Suppressor macrophage treated with lipopolysaccharide for 4 hours (primary cell): ENCODE results near the gene PDZRN3.
A peak's percentile ranks its signal among the peaks of the same experiment; 100 is the strongest.

Source experiments
- DNase-seq: peaks from one replicate; pipeline ENCODE4 v3.0.0-alpha.2; 2020

The PDZRN3 gene

DNA sequence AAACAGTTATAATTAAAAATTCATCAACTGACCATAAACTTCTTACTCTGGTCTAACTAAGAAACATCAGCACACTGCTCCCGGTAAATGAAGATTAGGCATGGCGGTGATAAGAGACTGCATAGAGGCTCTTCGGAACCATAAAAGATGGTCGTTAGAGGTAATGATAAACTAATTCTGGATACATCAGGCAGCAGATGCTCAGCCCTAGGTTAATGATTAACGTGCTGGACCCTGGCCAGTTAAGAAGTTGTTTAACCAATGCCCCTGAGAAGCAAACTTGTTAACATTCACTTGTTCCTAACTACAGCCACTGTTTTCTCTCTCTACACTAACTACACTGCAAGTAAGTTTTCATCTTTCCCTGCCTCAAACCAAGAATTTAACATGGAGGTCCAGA is 111.5 kb downstream of the PDZRN3 start:
- no peak for DNase-seq

DNA sequence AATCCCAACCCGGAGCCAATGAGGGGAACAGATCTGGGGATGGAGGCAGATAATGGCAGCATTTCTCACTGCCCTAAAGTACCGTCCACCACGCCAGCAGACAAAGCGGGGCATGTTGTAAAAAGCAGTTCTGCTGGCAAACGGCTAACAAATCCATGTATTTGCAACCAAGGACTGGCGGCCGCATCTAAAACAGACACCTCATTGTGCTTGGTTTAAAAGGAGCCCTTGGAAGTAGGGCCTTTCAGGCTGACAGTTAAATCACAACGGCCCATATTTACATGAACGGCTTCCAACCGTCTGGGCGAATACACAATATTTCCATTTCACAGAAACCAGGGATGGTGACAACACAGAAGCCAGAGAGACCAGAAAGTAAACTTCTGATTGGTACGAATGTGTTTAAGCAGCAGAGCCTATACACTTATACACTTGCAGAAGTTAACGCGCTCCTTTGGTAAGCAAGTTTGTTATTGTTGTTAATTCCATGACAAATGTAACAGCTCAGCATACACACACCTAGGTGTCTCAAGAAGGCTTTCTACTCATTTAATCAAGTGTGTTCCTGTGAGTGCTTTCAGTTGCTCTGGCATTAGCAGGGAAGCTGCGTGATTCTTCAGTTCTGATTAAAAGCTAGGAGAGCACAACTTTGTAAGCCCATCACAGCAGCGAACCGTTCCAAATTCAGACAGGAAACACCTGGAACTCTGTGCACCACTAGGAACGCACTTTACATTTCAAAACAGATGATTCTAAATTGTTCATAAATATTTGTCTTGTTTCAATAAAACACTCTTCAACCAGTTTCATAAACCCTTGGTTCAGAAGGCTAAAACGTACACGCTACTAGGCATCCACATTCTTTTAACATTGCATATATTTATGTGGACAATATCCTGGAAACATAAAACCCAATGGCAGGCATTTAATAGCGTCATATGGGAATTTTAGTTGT is 112.9 kb downstream of the PDZRN3 start:
- no peak for DNase-seq

DNA sequence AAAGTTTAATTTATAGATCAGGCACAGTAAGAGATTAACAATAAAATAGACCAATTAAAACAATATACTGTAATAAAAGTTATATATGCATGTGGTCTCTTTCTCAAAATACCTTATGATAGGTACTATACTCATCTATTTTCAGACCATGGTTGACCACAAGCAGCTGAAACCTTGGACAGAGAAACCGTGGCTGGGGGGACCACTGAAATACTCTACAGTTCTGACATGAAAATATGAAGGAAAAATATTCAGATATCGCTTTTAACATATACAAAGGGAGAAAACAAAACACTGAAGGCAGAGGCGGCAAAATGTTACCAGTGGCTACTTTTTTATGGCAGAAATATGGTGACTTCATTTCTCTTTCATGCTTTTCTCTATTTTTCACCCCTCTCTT is 114.0 kb downstream of the PDZRN3 start:
- DNase-seq: no peak

DNA sequence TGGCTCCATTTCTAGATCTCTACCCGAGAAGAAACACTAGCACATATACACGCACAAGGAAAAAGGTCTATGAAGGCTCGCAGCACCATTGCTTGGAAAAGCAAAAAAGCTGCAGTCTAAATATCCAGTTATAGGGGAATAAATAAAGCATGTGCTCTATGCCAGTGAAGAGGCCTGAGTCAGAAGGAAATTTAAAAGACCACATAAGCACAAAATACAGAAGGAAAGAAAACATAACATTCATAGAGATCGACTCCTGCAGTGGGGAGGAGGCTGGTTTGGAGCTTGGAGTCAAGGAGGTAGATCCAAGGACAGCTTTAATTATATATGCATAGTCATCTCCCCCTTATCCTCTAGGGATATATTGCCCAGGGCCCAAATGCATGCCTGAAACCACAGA is 114.4 kb downstream of the PDZRN3 start:
- DNase-seq: no peak

DNA sequence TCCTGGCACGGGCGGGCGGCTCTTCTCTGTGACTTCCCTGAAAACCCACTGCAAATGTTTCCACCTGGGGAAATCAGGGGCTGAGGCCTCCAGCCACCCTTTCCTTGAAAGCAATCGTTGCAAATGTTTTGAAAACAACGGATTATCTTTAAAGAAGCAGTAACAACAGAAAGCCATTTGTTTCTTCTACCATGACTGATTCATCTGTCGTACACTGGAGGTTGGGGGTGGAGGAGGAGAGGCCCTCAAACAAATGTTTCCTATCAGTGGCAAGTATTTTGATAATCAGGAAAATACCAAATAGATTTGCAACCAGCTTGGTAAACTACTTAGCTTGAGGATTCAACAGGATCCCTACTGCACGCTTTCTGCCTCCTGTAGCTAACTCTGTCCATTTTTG is 114.9 kb downstream of the PDZRN3 start:
- no peak for DNase-seq

DNA sequence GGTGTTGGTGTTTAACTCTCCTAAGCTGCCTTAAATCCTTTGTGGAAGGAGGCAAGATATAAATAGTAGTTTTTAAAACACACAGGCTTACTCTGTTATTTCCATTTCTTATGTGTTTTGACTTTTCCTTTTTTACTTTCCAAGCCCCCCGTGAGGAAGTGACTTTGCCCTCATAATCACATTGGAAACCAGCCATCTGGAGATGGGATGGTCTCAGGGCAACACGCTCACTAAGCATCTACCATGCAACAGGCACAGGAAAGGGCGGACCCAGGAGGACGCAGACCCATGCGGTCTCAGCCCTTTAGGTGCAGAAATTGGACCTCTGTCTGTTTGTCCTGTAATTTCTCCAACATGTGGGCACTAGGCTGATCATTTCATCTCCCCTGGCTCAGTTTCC is 115.7 kb downstream of the PDZRN3 start:
- DNase-seq: no peak

DNA sequence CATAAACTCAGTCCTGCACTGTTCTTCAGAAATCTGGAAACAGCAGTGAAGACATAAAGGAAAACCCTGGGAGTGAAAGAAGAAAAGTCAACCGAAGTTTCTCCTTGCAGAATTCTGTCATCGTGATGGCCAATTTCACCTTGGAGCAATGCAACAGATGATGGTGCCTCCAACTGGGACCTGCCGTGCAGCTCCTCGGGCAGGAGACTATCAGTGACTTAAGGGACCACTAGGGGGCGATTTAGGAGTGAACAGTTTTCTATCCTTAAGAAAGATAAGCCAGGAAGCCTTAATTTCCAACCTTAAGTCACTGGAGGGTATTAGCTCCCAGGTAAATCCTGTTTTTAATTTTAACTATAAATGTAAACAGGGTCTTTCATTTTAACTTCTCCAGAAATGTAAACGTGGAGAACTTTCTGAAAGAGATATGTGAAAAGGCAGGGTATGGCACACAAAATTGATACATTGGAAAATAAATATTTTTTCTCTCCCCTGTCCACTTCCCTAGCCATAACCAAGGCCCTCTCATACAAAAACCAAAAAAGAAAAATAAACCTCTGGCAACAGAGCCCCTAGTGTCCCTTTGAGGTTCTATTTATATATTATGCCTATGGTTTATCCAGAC is 116.3 kb downstream of the PDZRN3 start:
- DNase-seq: peak; percentile 73

DNA sequence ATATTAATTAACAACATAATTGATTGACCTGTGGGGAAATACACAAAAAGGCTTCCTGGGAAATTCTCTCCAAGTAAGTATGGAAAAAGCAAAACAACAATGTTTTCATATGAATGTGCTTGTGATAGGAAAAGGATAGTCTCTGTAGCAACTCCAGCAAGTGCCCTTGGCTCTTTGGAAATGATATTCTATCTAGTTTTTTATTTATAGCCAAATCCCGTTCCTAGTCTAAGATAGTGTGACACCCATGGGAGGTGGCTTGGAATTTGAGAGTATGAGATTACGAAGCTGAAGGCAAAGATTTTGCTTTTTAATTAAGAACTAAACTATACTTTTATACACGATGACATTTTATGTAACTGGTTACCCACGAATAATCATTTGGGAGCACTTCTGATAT is 119.9 kb downstream of the PDZRN3 start:
- DNase-seq: no peak

DNA sequence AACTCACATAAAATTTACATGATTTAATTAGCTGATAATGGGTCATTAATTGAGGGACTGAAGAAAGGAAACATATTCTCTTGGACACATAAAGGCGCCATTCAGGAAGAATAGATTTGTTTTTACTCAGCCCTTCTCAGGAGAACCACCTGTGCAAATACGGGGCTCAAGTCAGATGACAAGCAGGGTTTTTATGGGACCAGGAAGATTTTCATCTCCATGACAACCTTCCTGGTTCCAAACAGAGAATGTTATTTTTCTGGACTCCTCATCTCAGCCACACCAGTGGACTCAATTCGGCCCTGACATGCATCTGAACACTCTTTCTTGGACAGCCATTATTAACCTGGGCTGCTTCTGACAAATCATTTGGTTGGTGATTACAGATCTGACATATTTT is 120.5 kb downstream of the PDZRN3 start:
- DNase-seq: no peak

DNA sequence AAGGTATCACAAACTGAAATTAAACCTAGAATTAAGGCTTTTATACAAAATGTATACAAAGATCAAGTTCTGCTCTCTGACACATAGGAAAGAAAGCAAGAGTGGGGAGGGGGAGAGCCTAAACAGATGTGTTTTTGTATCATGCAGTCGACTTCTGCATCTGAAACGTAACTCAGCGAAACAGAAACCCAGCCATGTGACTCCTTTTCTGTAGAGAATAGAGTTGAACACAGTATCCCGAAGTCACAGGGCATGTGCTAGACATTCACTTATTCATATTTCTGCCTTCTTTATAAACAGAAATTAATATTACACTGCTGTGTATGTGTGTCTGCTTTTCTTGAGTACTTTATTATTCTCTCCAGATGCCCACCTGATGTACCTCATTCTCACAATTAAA is 121.0 kb downstream of the PDZRN3 start:
- no peak for DNase-seq

DNA sequence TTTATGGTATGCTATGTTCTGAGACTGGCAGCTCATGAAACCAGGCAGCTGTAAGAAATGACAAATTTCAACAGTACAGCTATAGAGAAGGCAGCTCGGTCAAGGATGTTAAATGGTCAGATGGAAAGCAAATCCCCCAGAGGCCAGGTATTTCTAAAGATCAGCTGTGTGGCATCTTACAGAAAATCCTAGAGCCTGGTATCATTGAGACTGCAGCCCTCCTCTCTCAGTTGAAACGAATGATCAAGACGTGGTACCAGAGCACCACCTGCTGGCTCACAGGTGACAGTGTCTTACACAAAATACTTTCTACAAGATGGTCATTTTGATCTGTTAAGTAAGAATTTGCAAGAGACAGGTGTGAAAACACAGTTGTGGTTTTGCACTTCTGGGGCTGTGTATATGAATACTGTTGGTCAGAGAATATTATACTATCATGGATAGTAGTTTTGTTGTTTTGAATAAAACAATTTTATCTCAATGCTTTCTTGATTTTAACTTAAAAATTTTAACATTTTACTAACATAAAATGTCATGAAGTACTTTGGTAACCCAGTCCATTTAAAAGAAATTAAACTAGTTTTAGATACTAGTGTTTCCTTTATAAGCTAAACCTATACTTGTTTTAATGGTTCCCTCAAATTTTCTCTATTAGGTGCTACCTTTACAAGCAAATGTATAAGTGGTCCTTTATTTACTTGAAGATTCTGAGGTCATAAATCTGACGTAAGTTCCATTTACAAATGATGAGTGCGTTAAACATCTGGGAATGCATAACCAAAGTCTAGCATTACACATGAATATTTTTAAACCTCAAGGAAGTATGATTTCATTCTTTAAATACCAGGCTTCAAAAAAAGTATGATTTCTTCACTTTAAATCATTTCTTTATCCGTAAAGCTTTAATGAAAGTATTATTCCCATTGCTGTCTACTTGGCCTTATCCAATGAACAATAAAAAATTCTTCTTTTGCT is 121.8 kb downstream of the PDZRN3 start:
- peak; percentile 51 for DNase-seq

DNA sequence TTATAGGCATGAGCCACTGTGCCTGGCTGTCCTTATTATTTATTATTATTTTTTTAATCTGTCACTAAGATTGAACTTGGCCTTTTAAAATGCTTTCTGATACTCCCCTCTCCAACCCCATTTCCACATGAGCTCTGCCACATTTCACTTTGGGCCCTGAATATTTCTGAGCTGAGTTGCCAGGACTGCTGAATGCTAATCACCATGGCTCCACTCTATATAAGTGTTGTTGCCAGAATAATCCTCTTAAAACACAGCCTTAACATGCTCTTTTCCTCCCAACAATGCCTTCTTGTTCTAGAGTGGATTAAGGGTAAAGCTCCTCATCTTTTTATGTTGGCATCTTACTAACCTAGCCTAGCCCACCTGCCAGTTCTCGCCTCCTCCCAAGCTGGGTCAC is 124.4 kb downstream of the PDZRN3 start:
- no peak for DNase-seq

DNA sequence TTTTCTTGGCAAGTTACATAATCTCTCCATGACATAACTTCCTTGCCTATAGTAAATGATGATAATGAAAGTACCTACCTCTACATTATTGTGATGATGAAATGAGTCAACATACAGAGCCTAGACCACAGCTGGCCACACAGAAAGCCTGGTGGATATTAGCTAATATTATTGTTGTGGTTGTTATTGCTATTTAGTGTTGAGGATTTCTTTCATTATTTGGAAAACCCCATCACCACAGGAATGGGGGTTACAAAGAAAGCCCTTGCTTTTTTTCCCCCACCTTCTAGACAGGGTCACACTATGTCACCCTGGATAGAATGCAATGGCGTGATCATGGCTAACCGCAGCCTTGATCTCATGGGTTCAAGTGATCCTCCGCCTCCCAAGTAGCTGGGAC is 125.0 kb downstream of the PDZRN3 start:
- no peak for DNase-seq

DNA sequence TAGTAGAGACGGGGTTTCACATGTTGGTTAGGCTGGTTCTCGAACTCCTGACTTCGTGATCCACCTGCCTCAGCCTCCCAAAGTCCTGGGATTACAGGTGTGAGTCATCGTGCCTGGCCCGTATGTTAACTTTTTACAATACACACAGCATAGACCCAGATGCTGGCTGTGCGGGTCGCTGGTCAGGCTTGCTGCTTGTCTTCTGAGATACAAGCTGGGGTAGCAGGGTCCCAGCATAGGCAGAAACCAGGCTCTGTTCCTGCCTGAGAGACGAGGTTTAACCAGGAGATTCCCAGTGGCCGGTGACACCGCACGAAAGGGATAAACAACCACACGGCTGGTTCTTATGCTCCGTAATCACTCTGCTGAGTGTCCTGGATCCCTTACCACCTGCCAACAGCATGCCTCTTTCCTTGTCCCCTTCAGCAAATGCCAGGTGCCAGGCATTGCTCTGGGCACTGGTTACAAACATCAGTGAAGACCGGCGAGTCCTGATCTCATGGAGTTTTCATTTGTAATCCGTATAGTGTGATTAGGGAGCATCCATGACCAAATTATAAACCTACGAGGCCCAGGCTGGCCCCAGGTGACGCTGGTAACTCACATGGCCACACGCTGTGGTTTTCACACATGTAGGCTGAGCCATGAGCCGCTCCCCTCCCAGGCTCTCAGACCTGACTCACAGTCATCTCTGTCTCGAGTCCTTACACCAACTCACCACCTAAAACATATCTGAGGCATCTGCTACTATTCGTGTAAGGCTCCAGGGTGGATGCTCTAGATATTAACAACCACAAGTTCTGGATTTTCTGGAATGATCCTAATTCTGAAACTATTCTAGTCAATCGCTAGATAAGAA is 125.7 kb downstream of the PDZRN3 start:
- DNase-seq: no peak

DNA sequence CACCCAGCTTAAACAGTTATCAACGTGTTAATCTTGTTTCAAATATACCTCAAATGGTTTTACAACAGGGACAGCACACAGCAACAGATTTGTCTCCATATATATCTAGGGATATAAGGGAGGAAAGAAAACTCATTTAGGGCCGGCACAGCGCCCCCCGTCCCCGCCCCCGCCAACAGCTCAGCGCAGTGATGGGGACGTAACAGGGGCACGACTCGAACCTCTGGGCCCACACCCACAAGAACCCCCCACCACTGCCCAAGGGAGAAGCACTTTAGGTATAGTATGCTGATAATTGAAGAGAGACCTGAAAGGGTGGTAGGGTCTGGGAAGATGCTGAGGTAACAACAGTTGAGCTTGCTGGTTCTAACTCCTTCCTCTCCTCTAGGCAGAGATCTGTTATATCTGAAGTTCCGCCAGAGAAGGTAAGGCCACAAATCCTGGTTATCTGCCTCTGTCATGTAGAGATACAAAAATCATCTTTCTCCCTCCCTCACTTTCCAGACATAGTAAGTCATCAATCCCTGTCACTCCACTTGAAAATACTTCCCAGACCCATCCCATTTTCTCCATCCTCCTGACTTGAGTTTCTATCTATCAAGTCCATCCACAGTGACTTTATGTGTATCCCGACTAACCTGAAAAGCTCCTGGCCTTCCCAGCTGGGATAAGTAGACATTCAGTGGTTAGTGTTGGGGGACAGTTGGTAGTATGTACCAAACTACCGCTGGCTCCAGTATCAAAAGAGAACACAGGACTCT is 126.9 kb downstream of the PDZRN3 start:
- DNase-seq: no peak

DNA sequence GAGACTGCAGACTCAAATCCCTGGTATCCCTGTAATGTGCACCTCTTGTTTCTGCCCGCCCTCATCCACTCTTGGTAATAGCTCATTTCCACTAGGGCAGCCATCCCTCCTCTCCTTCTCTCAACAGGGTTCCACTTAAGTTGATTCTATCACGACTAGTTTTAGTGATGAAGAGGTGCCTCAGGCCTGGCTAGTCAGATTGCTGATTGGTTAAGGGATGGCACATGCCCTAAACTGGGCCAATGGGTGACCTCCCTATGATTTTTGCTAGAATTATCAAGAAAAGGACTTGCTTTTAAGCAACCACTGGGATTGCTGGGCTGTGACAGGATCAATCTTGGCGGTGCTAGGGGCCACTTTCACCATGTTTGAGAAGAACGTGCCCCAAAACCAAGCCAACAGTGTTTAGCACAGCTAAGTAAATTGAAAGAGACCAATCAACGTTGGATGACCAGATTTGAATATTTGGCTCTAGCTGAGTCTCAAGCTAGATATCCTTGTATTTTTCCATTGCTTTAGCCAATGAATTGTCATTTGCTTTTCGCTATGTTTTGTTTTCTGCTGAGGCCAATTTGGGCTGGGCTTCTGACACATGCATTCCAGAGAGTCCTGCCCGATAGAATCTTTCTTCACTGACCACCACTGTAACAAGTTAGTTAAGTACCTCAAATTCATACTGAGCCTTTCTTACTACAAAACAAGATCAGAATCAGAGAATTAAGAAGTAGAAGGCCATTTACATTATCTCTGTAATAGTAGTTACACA is 131.0 kb downstream of the PDZRN3 start:
- no peak for DNase-seq

DNA sequence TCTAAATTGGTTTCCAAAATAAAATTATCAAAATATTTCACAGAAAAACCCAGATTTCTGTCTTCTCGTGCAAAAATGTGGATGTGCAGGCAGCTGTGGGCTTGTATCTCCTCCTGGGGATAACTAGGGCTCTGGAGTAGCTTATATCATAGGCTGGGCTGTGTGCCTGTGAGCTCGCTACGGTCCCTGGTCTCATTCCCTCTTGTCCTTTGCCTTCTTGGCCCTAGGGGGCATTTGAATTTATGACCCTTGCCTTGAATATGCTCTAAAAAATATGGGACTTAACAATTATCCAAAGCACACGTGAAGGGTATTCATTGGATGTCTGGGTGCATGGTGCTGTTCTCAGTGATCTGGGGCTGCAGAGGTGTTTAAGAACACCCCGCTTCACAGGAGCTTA is 132.6 kb downstream of the PDZRN3 start:
- no peak for DNase-seq

DNA sequence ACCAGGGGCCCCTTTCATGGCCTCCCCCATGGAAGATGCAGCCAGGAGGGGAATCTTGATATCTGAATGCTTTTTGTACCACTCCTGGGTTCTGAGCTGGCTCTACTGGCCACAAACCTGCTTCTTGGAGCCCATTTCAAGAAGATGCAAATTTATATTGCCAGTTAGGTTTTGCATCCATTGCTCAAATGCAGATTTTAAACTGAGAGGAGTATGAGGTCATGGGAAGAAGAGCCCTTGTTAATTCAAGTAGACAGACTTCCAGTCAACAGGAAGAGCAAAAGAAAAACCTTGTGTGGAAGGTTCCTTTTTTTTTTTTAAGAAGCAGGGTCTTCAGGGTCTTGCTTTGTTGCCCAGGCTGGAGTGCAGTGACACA is 133.5 kb downstream of the PDZRN3 start:
- DNase-seq: no peak

DNA sequence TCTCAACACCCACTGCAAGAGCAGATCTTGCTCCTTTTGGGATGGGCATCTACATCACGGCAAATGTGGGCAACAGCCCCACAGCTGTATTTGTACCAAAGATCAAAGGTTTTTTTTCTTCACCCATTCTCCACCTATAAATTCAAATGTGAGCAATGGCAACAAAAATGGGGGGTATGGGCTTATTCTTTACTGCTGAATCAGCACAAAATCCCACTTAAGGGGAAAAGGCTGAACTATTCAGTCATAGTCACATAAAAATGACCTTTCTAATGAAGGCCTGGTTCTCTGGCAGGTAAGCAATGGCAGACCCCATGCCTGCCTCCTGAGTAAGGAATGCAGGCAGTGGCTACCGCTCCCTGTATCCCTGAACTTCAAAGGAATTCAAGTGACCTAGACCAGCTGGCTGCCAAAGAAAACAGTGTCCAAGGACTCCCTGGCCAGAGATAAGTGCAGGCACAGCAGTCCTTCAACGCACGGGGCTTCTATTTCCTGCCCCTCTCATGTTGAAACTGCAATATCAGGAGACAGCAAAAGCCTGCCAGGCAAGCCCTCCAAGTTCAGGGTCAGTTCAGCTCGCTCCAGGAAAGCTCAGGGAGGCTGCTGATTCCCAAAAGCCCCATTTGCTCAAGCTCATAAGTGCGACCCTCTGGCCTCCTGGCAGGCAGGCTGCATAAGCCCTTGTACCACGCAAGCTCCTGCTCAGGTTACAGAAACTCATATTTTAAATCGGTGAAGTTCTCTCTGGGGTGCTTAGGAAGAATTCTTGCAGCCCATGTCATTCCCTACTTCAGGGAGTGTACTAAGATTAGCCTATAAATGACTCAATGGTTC is 134.1 kb downstream of the PDZRN3 start:
- DNase-seq: no peak

DNA sequence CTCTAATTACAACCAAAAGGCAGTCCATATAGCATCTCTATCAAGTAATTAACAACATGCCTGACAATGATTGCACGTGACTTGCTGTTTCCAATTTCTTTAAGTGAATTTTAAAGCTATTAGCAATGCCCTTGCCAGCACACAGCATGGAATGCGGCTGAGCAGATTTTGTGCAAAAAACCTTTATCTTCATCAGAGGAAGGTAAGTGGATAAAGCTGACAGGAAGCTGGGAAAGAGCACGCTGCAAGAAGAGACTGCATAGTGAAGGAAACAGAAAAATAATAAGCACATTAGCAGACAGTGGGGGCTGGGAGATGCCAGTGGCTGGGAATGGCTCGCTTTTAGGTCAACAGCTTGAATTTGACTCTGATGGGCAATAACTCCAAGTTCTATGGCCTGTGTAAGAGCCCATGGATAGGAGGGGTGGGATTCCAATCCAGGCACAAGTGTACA is 138.8 kb downstream of the PDZRN3 start:
- DNase-seq: no peak
